SK-N-SH (cell line): ENCODE data around the gene MRPL52.

ENCODE experiments used
- CHD2 ChIP-seq: fragments of 150-350 bp; IDR thresholded peaks from 2 replicates; pipeline ENCODE4 v1.6.1; 2018; ENCODE audit warnings: low read length; ENCODE audit not compliant: partially characterized antibody
- EP300 ChIP-seq, 2 experiments: IDR thresholded peaks; 2 replicates each; pipeline versions ENCODE4 v1.4.0 to v1.6.1; 2012; ENCODE audit warnings: borderline replicate concordance in 1 of 2, low read depth in 1 of 2, low read length in 1 of 2
- GATA2 ChIP-seq: sonication (generic); formaldehyde crosslinking; IDR thresholded peaks from 2 replicates; pipeline ENCODE4 v1.5.0; 2020; ENCODE audit warnings: mild to moderate bottlenecking, missing genetic modification reagents
- POLR2AphosphoS5 ChIP-seq: IDR thresholded peaks from 2 replicates; pipeline ENCODE4 v1.6.1; 2012; ENCODE audit warnings: low read depth, low read length
- RAD21 ChIP-seq: IDR thresholded peaks from 2 replicates; pipeline ENCODE4 v1.6.1; 2012; ENCODE audit warnings: mild to moderate bottlenecking, low read length
- RCOR1 ChIP-seq: fragments of 150-350 bp; IDR thresholded peaks from 2 replicates; pipeline ENCODE4 v1.6.1; 2017; ENCODE audit warnings: antibody characterized with exemption, low read length
- RFX5 ChIP-seq: IDR thresholded peaks from 2 replicates; pipeline ENCODE4 v1.6.1; 2012; ENCODE audit warnings: mild to moderate bottlenecking, improper control_type of control experiment, low read length
- YY1 ChIP-seq: IDR thresholded peaks from 2 replicates; pipeline ENCODE4 v1.4.0; 2012; ENCODE audit warnings: low read depth, mild to moderate bottlenecking
- TF ChIP-seq, protein P1 (sequence below): fragments of 200-600 bp; sonication (generic); IDR thresholded peaks from 2 replicates; pipeline ENCODE4 v1.6.1; 2017; ENCODE audit warnings: antibody characterized with exemption, mild to moderate bottlenecking, moderate library complexity

GRCh38 chr14:22838631-22839041 lies 8.9 kb downstream of the MRPL52 start:
- TF ChIP-seq, protein P1, sequence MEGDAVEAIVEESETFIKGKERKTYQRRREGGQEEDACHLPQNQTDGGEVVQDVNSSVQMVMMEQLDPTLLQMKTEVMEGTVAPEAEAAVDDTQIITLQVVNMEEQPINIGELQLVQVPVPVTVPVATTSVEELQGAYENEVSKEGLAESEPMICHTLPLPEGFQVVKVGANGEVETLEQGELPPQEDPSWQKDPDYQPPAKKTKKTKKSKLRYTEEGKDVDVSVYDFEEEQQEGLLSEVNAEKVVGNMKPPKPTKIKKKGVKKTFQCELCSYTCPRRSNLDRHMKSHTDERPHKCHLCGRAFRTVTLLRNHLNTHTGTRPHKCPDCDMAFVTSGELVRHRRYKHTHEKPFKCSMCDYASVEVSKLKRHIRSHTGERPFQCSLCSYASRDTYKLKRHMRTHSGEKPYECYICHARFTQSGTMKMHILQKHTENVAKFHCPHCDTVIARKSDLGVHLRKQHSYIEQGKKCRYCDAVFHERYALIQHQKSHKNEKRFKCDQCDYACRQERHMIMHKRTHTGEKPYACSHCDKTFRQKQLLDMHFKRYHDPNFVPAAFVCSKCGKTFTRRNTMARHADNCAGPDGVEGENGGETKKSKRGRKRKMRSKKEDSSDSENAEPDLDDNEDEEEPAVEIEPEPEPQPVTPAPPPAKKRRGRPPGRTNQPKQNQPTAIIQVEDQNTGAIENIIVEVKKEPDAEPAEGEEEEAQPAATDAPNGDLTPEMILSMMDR: no peak
- no peak for TF ChIP-seq CHD2
- TF ChIP-seq RAD21: no peak
- no peak for TF ChIP-seq YY1
- no peak for TF ChIP-seq RCOR1
- no peak for TF ChIP-seq RFX5
- no peak for TF ChIP-seq EP300 (IDR thresholded peaks at IDR 0.05; ENCODE audit: borderline replicate concordance in 1 of 2, low read depth in 1 of 2, low read length in 1 of 2)
- no peak for TF ChIP-seq GATA2 (CRISPR knock-in tag)
- TF ChIP-seq POLR2AphosphoS5: no peak
